Limb (tissue), 2 donors: ENCODE results near the gene NUCB2.

ENCODE experiments used
- DNase-seq, 2 donors: peaks; one replicate each; pipeline ENCODE4 v3.0.0-alpha.2; 2016; ENCODE audit errors: extremely low spot score in 2 of 2

The NUCB2 gene

DNA sequence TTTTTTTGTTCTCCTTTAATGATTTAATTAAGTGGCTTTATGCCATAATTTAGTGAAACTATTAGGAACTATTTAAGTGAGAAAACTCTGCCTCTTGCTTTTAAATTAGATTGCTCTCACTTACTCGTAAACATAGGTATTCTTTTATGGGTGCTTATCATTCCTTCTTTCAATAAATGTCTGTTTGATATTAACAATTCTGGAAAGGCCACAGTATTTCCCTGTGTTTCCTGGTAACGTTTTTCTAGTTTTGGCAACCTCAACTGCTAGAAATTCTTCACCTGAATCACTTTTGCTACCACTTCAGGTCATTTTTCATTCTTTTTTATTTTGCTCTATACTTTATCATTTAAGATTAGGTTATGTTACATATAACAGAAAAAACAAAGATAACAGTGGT lies 55.1 kb downstream of the NUCB2 start:
- DNase-seq = no peak

DNA sequence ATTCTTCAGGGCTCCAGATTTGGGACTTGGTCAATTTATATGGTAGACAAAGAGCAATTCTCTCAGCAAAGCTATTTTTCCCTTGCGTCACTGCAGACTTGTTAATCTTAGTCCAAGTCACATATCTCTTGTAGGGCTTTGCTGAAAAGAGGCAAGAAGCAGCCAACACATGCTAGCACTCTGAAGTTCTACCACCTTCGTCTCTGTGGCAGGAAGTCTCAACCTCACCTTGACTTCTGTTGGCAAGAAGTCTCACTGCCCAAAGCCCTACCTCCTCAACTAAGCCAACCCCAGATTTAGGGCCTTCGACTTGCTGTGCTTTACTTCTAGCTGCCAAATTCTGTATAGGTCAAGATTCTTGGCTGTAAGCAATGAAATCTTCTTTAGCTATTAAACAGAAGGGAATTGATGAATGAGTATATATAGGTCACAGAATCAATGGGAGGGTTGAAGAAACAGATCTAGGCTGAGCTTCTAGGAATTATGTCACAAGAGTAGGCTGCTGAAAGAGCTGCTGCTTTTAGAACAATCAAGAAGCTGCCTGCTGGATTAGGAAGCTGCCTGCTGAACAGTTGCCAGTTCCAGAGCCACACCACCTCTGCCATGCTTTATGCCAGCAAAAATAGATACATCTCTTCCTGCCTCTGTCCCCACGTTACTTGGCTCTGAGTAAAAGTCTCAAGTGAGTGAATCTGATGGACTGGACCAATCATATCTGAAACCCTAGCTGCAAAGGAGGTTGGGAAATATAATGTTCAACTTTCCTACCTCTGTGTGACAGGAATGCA lies 57.5 kb downstream of the NUCB2 start:
- no peak for DNase-seq

DNA sequence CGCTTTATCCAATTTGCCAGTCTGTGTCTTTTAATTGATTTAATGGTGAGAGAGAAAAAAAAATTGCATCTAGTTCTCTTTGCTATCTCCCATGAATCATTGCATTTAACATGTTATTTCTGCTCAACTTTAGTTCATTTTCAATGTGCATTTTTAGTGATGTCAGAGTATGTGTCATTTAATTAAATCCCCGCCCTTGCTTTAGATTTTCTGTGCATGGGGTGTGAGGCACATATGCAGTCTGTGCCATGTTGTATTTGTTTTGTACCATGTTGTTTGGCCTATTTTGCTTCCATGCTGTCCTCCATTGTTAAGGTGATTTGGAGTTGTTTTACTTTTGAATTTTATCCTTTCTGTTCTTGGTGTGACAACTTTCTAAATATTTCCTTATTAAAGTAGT lies 66.7 kb downstream of the NUCB2 start:
- DNase-seq = no peak

DNA sequence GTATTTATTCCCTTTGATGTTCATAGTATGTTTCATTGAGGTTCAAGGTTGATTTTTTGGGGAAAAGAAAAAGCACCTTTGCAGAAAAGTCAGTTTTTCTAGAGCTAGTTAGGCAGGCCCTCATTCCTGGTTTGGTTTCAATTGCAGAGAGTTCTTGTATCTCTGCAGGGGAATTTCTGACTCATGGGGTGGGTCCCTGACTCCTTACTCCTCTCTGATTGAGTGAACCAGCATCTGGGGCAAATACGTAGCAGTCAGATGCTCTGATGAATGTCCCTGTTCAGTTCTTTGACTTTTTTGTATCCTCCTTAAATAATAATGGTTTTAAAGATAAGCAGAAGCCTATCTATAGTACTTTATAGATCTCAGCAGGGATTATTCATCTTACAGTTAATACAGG lies 67.4 kb downstream of the NUCB2 start:
- no peak for DNase-seq

DNA sequence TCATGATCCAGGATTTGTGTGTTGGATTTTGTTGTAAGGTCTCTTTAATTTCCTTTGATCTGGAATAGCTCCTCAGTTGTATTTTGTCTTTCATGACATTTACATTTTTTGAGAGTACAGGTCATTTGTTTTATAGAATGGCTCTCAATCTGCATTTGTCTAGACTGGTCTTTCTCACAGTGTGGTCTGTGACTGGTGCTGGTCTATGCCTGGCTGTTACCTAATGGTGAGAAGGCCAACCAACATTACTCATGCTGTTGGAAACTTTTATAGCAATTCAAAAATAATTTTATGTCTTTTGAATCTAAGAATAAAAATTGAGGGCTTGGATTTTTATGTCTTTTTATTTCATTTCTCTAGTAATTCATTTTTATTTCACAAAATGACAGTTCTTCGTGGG lies 71.1 kb downstream of the NUCB2 start:
- DNase-seq = no peak

DNA sequence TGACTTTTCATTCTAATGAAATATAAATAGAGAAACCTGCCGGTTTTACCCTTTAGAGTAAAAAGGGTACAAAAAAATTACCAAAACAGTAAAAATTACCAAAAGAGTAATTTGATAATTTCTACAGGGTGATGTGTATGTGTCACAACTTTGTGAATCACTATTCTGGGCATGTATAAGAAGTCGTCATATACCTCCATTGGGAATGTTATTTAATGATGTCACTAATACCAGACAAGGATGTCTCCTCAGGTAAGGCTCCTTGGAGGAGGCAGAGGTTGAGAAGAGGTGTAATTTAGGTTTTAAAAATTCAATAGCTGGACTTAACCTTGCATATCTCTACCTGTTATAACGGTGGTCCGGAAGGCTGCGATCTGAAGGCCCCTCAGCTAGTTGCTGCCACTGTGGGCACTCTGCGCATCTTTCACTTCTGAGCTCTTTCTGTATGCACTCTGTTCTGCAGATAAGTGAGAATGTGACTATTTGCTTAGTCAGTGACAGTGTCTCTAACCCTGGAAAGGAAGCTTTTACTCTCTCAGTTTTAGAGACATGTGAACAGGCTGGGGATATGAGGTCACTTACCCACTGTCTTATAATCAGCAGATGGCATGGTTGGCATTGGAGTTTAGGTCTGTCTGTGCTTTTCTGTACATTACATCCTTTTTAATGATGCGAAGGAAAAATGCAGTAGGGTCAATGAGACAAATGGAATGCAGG lies 74.1 kb downstream of the NUCB2 start:
- no peak for DNase-seq

DNA sequence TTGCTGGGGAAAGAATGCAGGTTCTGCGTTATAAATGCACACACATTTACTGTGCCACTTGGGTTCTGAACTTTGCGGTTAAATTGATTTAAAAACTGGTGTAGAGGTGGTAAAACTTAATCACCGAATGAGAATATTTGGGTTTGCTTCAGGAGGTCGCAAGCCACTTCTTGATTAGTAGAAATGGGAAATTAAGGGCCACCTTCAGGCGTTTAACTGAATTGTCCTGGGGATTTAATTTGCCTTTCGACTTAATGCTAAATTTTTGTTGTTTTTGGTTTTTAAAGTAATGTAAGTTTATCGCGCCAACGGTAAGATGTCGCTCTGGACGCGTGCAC lies 74.6 kb downstream of the NUCB2 start:
- DNase-seq = no peak

DNA sequence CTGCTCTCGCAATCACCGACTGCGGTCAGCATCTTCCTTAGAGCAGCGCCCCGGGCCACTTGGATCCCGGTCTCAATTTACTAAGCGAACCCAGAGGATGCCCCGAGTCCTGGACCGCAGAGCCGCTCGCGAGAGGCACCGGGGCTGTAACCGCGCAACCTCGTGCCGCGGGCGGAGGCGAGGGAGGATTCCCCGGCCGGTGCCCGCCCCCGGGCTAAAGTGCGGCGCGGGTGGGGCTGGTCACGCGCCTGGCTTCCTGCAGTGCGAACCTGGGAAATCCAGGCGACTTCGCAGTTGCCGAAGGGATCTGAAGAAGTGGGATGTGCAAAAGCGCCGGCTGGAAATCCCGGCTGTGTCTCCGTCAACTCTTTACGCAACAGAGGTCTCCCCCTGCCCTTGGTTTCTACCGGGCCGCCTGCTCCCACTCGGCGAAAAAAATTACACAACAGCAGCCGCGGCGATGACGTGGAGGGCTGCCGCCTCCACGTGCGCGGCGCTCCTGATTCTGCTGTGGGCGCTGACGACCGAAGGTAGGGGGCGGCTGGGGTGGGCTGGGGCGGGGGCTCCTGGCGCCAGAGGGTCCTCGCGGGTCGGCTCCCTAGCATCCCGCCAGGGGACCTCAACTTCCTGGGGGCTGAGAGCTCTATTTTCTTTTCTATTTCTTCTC lies 75.1 kb downstream of the NUCB2 start, which contains the start of gene NCR3LG1:
TSS of gene NCR3LG1 (plus strand) at position 291 of the 667 bp plus-strand sequence. CDS start at position 461, 170 bp downstream.
- DNase-seq = peak in 1 of 2 donors; percentile 65

DNA sequence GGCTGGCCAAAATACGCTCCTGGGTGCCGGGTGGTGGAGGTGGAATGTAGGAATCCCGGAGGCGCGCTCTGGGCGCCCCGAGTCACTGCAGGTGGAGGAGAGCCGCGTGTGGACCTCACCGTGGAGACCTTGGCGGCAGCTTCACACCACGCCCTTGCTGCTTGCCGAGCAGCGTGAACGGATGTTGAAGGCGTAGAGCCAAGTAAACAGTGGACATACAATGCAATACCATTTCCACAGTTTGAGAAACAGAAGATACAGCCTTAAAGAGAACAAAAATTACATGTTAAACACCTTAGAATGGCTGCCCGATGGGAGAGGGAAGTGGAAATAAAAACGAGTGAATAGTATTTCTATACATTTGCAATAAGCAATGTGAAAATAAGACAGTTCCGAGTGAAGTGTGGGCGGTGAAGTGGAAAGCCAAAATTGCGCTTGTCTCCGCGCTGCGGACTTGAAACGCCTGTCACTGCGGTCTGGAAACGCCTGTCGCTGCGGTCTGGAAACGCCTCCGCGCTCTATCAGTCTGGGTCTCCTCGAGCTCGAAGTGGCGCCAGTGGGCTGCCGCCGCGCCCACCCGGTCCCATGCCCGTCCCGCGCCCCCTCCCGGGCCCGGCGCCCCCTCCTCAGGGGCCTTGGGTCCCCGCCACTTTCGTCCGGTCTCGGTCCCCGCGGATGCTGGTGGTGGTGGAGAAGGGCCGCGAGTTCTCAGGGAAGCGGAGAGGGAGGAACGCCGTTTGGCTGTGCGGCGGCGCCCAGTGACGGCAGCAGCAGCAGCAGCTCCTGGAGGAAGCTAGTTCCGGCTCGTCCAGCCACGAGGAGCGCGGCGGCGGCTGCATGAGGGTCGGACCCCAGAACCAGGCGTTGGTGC lies 76.6 kb downstream of the NUCB2 start:
- peak; percentile 71 to 85 for DNase-seq

DNA sequence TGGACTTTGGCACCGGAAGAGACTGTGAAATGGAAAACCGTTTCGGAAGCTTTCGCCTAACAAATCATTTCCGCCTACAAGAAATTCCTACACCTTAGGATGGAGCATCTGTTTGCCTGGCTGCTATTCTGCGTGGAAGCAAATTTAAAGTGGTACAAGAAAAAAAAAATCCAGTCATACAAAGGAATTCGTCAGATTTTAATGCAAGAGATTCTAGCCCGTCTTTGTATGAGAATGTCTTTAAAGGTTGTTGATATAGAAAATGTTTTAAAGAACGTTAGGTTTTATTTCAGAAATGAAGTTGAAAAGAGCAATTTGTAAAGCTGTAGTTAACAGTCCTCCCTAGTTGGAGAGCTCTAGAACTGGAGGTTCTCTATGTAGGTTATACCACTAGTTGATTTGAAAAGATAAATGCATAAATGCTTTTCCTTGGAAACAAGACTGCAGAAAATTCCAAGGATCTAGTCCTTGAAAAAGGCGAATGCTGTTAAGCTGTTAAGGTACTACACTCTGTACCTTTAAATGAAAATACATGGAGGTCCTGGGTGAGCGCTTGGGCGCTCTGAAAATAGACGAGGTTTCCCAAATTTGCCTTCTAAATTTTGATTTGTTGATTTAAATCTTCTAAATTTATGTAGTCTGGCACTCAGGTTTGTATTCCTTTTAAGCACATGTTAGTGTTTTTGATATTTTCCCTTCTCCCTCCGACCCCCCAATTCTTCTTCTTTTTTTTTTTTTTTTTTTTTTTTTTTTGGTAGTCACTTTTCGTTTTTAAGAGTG lies 77.5 kb downstream of the NUCB2 start:
- no peak for DNase-seq

DNA sequence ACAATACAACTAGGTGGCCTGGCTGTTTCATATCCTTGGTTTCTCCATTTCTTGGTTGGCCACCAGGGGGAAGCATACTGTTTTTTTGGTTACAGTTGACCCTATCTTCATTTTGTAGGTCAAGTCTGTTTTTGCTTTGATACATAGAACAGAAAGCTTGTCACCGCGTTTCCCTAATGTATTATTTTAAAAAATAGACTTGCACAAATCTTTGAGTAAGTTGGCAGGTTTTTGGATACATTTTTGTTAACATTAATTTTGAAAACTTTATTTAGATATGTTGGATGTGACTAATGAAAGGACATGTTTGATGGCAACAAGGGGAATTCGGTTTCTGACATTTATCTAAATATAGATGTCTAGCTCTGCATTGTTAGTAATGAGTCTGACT lies 78.1 kb downstream of the NUCB2 start:
- DNase-seq = peak; percentile 59 to 63

DNA sequence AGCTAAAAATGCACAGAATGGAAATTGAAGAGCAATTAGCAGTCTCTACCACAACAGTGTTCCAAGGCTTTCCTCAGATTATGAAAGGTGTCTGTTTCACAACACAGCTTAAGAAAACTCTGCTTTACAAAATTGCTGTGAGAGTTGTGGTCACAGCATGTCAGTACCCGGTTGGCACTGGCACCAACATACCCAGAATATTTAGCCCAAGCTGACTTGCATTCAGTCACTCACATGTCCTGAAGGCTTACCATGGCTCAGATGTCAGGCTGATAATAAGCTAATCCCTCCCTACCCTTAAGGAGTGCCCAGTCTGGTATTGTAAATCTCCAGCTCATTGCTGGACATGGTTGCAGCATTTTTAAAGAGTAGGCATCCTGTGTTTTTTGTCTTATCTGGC lies 90.0 kb downstream of the NUCB2 start:
- no peak for DNase-seq

DNA sequence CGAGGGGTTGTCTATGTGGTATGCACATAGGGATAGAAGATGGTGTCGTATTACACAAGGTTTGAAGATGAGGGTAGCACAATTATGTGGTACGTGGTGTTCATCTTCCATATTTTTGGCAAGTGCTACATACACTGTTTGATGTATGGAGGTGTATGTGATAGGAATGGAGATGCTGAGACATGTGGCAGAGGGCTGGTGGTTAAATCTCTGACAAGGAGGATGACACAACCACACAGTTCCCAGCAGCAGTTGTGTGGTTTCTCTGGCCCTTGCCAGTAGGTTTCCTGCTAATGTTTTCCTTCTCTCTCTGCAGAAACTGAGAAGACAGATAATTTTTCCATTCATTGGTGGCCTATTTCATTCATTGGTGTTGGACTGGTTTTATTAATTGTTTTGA lies 92.0 kb downstream of the NUCB2 start:
- DNase-seq = no peak

DNA sequence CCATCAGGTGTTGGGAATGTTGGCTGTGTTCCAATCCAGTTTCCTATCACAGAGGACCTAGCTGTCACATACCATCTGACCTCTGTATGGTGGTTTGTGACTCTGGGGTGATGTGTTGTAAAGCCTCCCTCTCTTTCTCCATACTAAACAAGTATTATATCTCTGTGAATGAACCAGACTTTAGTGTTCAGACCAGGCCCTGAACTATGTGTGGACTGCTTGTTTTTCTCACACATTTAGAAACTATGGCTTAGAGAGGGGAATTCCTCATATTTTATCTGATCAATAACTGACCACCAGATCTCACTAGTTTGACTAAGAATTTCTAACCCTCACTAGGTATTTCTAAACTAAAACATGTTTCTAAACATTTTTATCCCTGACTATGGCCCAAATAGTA lies 92.6 kb downstream of the NUCB2 start:
- no peak for DNase-seq

DNA sequence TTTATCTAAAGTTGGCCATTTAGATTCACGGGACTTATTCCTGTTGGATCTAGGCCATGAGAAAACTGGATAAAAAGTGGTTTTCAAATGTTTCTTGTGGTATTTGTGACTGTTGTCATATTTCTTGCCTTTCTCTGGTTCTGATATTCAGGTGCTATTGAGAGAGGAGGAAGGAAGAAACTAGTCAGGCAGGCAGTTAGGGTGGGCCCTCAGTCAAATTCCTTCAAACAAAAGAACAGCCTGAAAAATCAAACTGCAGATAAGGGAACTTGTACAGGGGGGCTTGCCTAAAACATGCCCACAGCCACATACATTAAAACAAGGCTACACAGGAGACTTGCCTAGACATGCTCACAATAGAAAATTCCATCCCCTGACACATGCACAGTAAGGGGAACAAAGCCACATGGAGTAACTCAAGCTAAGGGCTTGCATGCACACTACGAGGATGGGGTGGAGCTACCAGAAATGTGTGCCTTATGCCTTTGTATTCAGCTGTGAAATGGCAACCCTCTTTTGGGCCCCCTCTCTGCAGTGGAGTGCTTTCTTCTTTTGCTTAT lies 93.2 kb downstream of the NUCB2 start:
- DNase-seq = no peak

DNA sequence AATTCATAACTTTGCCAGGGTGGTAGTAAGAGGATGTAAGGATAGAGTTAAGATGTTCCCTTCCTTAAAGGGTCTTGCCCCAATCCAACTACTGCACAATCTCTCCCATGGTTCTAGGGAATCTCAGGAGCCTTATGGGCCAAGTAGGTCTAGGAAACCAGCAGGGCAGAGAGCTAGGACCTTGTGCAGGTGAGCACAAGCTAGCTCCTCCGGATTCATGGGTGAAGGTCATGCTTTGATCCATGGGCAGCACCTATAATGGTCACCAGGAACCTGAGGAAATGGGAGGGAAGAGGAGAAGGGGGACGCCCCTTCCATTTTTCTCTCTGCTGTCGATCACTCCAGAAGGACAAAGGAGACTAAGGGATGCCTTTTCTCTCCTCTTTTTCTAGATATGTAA lies 95.1 kb downstream of the NUCB2 start:
- no peak for DNase-seq

DNA sequence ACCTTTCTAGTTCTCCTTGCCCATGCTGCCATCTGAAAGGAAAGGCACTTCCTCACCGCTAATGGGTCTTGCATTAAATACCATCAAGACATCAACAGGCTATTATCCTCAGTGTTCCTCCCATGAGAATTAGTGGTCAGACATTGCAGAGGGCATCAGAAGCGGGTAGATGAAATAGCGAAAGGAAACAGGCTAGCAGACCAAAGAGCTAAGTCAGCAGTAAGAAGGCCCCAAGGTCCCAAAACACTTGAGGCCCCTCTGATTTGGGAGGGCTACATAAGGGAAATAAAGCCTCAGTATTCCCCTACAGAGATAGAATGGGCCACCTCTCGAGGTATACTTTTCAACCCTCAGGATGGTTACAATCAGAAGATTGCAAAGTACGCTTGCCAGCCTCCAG lies 99.0 kb downstream of the NUCB2 start:
- no peak for DNase-seq

DNA sequence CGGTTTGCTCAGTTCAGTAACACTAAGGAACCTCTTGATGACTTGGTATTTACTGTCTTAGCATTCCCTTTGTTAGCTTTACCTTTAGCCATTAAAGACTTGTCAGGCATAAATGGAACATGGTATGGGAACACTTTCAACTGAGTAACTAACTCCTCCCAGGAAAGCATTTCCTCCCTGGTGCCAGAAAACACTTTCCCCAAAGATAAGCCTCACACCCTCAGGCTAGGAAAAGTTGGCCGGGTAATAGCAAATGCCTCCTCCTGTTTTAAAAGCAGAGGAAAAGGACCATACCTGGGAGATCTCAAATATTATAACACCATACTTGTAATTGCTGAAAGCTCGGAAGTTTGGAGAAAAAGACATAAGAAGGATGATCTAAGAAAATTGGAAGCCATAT lies 100.0 kb downstream of the NUCB2 start:
- no peak for DNase-seq

DNA sequence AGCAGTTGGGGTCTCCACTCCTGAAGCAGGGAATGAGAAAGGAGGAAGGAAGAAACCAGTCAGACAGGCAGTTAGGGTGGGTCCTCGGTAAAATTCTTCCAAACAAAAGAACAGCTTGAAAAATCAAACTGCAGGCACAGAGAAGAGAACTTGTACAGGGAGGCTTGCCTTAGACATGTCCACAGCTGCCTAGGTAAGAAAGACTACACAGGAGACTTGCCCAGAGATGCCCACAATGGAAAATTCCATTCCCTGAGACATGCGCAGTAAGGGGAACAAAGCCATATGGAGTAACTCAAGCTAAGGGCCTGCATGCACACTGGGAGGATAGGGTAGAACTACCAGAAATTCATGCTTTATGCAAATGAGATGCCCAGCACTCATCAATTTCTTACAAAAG lies 102.1 kb downstream of the NUCB2 start:
- DNase-seq = no peak

DNA sequence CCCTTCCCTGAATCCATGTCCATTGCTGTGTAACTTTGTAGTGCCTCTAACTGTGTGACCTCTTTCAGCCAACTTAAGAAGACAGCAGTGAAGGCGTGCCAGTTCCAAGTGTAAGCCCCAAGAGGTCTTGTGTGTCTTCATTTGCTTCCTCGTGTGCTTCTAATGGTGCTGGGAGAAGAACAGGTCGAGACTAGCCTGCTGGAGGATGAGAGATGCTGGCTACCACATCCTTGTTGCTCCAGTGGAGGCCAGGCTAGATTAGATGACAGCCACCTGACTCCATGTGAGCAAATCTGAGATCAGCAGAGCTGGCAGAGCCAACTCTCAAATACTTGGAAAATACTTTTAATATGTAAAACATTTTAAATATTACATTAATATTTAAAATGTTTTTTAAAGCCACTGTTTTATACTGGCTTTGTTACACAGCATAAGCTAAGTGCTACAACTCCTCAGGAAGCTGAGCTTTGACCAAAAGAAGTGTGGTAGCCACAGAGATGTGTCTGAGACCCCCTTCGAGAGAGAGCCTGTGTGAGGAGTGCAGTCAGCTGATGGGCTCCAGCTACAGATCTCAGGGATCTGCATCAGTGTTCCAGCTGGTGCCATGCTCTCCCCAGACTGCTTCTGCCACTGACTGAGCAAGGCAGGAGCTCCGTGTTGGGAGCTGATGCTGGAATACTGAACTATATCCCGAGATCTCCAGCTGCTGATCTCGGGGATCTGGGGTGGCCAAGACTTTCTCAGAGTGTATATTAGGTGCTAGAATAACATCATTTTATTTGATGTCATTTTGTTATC lies 103.0 kb downstream of the NUCB2 start:
- DNase-seq = no peak
